OCI-LY7 (cell line): ENCODE results near the gene TMEM273. TPM values are rescaled to one million over a fixed set of nuclear protein-coding genes. Genes with fewer than 3 reads are reported as not detected.

Experiments used
- BruUV-seq: library from RNA; stranded (reverse); fragments of 400-500 nt; replicated peaks from 2 replicates; lab custom pipeline; 2021; lab: Mats Ljungman, UMichigan
- CTCF ChIA-PET: fragments of 300-600 bp; sonication (Branson Sonifier 250); formaldehyde crosslinking; loops from one replicate; lab custom pipeline; 2022; ENCODE audit warnings: antibody characterized with exemption; ENCODE audit not compliant: unreplicated experiment; lab: Charles Lee
- POLR2A ChIA-PET: fragments of 300-600 bp; sonication (Branson Sonifier 250); formaldehyde crosslinking; loops from one replicate; lab custom pipeline; 2022; ENCODE audit warnings: antibody characterized with exemption; lab: Charles Lee
- DNase-seq: peaks from one replicate; pipeline ENCODE4 v3.0.0-alpha.2; 2015; ENCODE audit warnings: low spot score
- H2AFZ ChIP-seq: fragments of 200-600 bp; sonication (generic), shearing (Covaris generic); 2 replicates; pipeline ENCODE4 v1.6.1; 2014; ENCODE audit warnings: mild to moderate bottlenecking, antibody characterized with exemption, low read length, moderate library complexity
- H3K27ac ChIP-seq: fragments of 200-600 bp; sonication (generic); 2 replicates; pipeline ENCODE4 v1.5.1; 2014; ENCODE audit warnings: mixed run types, low read depth, mild to moderate bottlenecking, moderate library complexity, low read length, inconsistent platforms; ENCODE audit not compliant: poor library complexity, severe bottlenecking
- H3K36me3 ChIP-seq: fragments of 200-600 bp; sonication (generic); 2 replicates; pipeline ENCODE4 v1.6.1; 2014; ENCODE audit warnings: mild to moderate bottlenecking, antibody characterized with exemption, low read length, moderate library complexity, mixed read lengths; ENCODE audit not compliant: insufficient read depth
- H3K4me1 ChIP-seq: fragments of 200-600 bp; sonication (generic); 2 replicates; pipeline ENCODE4 v1.5.1; 2014; ENCODE audit warnings: mild to moderate bottlenecking, low read length; ENCODE audit not compliant: insufficient read depth, poor library complexity, severe bottlenecking
- H3K4me2 ChIP-seq: fragments of 200-600 bp; sonication (generic); 2 replicates; pipeline ENCODE4 v1.6.1; 2014; ENCODE audit warnings: mild to moderate bottlenecking, low read length
- H3K4me3 ChIP-seq: fragments of 200-600 bp; sonication (generic); 2 replicates; pipeline ENCODE4 v1.5.1; 2014; ENCODE audit warnings: mild to moderate bottlenecking, low read depth, low read length; ENCODE audit not compliant: poor library complexity, severe bottlenecking
- H3K79me2 ChIP-seq: fragments of 200-600 bp; sonication (generic); 2 replicates; pipeline ENCODE4 v1.6.1; 2016; ENCODE audit warnings: low read depth, mild to moderate bottlenecking, low read length, moderate library complexity, mixed read lengths; ENCODE audit not compliant: insufficient read depth
- H3K9me2 ChIP-seq: fragments of 200-600 bp; sonication (generic); 2 replicates; pipeline ENCODE4 v1.6.1; 2016; ENCODE audit warnings: mild to moderate bottlenecking, low read length, mixed read lengths; ENCODE audit not compliant: insufficient read depth
- H3K9me3 ChIP-seq: fragments of 200-600 bp; sonication (generic); 2 replicates; pipeline ENCODE4 v1.6.1; 2014; ENCODE audit warnings: mild to moderate bottlenecking, mixed run types, low read length, mixed read lengths
- H4K20me1 ChIP-seq: fragments of 200-600 bp; sonication (generic); 2 replicates; pipeline ENCODE4 v1.6.1; 2014; ENCODE audit warnings: mild to moderate bottlenecking, antibody characterized with exemption, low read length, moderate library complexity, mixed read lengths; ENCODE audit not compliant: insufficient read depth
- CTCF ChIP-seq: fragments of 200-600 bp; sonication (generic); conservative IDR thresholded peaks from 2 replicates; pipeline ENCODE4 v1.5.1; 2014; ENCODE audit warnings: mild to moderate bottlenecking, antibody characterized with exemption, low read length, moderate library complexity, mixed read lengths
- EZH2phosphoT487 ChIP-seq: fragments of 200-600 bp; sonication (generic); IDR thresholded peaks from 2 replicates; pipeline ENCODE4 v1.6.1; 2018; ENCODE audit warnings: low read depth, borderline replicate concordance, mild to moderate bottlenecking, mixed run types, antibody characterized with exemption, low read length, moderate library complexity, mixed read lengths
- intact Hi-C: fragments of 100-400 bp; cut with micrococcal nuclease; formaldehyde crosslinking; loops from one replicate; pipeline ENCODE4 v1.10.0; 2022; ENCODE audit not compliant: unreplicated experiment
- total RNA-seq, 2 experiments: library from RNA; depleted of rRNA in 1 of 2; stranded (reverse); fragments of >200 nt in 1 of 2; shearing (Covaris generic) in 1 of 2; gene quantifications; 2 replicates each; pipeline ENCODE4 v1.2.3, GENCODE V29; 2014 to 2022

TMEM273 gene
- total RNA-seq, 2 experiments from 2014 or later, result 0.82 to 1.8 TPM

GRCh38 chr10:49117376-49118070 lies 70.7 kb downstream of the TMEM273 start:
- intact Hi-C loops, result no loop called here
- H3K4me2 ChIP-seq, result no peak overlapping the region

GRCh38 chr10:49116509-49117375 lies 71.4 kb downstream of the TMEM273 start:
- Histone ChIP-seq H3K4me3 (no peak overlapping the region), H3K4me1 (peaks cover 20% of the 10 kb centered on the region), H3K79me2 (no peaks in the 10 kb centered on the region), H3K36me3 (no peaks in the 10 kb centered on the region), H3K27ac (no peak overlapping the region), H3K9me3 (no peaks in the 10 kb centered on the region), H4K20me1 (no peaks in the 10 kb centered on the region), H2AFZ (no peak overlapping the region), H3K9me2 (no peaks in the 10 kb centered on the region), H3K4me2 (no peak overlapping the region)
- ChIA-PET CTCF (no interaction called here), POLR2A (no interaction called here)
- no peak for DNase-seq
- intact Hi-C loops, result no loop called here
- TF ChIP-seq CTCF, result no peak
- no peak for TF ChIP-seq EZH2phosphoT487
- no TSS peak for BruUV-seq

More at GRCh38 chr10:49117376-49118070, 70.7 kb downstream of the TMEM273 start:
- Histone ChIP-seq H3K9me2 (no peaks in the 10 kb centered on the region), H3K4me3 (no peak overlapping the region), H3K79me2 (no peaks in the 10 kb centered on the region), H2AFZ (no peak overlapping the region), H3K27ac (no peak overlapping the region), H3K36me3 (no peaks in the 10 kb centered on the region), H3K9me3 (no peaks in the 10 kb centered on the region), H3K4me1 (peaks cover 21% of the 10 kb centered on the region), H4K20me1 (no peaks in the 10 kb centered on the region)
- BruUV-seq, result no TSS peak
- ChIA-PET CTCF (no interaction called here), POLR2A (interaction anchor here (0.6 to 1.5 kb wide), 2 partner anchors 13 to 120 kb away, joined by 3 read pairs; no protein-coding TSS in a partner anchor)
- TF ChIP-seq EZH2phosphoT487 (no peak), CTCF (no peak)
- DNase-seq, result no peak
